Skin of body (tissue), 2 donors: ENCODE data around the gene KCNJ10. TPM values are rescaled to one million over a fixed set of nuclear protein-coding genes. Genes with fewer than 3 reads are reported as not detected.
A peak's percentile ranks its signal among the peaks of the same experiment; 100 is the strongest.
"Not testable (repeated sequence)": the region's sequence is repeated elsewhere in the genome, so short reads cannot be mapped to it uniquely, and the experiment has no call there.

Source experiments
- DNase-seq: peaks from one replicate; lab custom pipeline; 2025; lab: John Stamatoyannopoulos, UW
- total RNA-seq: library from RNA; depleted of rRNA; stranded (reverse); fragments of >200 nt; gene quantifications from one replicate; pipeline ENCODE4 v1.2.3, GENCODE V29; 2014

Gene KCNJ10
- under 0.01 TPM for total RNA-seq

DNA sequence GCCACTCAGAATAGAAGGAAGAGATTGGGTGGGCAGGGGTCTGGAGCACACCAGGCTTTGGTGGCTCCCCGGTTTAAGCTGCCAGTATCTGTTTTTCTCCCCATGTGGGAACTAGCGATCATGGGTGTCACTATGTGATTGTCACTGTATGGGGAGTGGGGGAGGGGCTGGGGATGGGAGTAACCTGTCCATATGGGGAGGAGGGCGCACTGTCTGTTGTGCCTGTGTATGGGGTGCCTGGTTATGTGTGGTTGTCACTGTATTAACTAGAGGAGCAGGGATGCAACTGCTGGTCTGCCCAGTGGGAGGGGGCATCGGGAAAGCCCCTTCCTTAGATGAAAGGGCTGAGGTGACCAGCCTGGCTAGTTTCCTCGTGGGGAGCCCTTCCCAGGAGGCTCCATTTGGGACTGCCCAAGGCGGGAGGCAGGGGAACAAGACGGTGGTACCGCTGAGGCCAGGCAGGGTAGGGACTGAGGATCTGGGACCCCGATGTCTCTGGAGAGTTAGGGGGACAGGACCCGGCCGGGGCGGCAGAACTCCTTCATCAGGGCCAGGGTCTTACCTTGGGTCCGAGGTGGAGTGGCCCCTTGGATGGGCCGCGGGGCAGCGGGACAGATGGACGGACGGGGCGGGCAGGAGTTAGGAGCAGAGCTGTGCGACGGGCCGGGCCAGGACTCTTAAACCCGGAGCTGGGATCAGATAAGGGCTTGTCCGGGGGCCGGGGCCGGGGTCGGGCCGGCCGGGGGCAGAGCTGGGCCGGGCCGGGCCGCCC lies at the start of gene KCNJ10:
Gene KCNJ10, minus strand, starts transcription at position 701 of the 772 bp plus-strand sequence. CDS start 27,628 bp downstream, outside the sequence.
- no peak for DNase-seq

DNA sequence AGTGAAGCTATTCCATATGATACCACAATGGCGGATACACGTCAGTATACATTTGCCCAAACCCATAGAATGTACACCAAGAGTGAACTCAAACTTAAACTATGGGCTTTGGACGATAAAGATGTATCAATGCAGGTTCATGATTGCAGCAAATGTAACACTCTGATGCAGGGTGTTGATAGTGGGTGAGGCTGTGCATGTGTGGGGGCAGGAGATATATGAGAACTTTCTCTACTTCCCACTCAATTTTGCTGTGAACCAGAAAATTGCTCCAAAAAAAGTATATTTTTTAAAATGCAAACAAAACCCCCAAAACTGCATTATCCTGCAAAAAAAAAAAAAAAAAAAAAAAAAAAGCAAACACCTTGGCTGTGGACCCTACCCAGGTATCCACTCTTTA lies 49.0 kb upstream of the KCNJ10 start:
- DNase-seq, result no peak

DNA sequence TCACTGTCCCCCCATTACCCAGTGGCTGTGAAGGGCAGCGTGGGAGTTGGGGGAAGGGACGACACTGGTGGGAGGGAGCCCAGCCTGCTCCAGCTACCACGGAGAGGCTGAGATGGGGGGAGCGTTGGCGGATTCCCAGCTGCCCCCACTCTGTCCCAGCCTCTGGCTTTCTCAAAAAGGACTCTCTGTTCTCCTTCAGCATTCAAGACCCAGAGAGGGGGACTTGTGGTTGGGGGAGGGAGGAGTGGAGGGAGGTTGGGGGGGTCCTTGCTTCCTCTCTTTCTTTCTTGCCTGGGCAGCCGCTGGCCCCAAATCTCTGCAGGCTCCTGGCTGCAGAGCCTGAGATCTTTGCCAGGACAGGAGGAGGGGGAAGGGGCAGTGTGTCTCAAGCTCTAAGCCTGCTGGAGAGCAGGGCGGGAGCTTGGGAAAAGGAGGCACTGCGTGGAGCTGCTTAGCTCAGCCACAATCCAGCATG lies 47.8 kb upstream of the KCNJ10 start:
- no peak for DNase-seq

DNA sequence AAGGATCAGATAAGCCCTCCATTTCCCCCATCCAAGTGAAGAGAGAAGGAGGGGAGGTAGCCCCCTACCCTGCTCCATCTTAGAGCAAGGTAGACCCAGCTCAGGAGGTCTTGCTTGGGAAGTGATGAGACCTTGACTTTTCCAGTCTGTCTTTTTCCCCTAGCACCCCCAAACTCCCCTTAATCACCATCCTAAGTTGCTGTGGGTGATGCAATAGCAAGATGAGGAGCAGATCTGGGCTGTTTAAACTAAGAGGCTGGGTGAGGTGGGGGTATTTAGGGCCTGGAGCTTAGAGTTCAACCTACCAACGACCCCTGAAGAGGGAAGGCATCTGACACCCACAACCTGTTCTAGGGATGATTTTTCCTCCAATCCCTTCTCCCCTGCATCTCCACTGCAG lies 47.3 kb upstream of the KCNJ10 start:
- no peak for DNase-seq

- no peak for DNase-seq
Measured at GRCh38 chr1:160116283-160117147, 46.6 kb upstream of the KCNJ10 start.

DNA sequence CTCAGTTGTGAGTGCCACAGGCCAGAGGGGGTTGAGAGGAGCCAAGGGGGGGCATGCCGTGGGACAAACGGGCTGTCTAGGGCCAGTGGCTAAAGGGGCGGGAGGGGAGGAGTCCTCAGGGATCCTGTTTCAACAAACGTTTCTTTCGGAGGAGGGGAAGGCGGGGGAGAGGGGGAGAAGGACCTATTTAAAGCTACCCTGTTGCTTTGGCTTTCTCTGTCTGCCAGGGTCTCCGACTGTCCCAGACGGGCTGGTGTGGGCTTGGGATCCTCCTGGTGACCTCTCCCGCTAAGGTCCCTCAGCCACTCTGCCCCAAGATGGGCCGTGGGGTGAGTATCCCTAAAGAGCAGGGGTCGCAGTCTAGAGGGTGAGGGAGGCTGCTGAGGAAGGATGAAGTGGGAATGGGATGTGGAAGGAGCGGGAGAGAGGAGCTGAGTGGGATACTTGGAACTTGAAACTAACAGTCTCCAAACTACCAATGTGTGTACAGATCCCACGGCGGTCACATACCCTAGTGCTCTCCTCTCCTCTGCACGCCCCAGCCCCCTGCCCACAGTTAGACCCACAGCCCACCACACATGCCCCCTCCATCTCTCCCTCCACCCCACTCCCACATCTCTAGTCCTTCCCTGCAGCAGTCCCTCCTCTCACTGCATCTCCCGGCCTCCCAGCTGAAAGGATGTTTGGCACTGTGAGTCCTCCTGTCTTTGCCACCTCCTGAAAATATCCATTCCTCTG lies 45.8 kb upstream of the KCNJ10 start, which contains the start of gene ATP1A2:
Gene ATP1A2, plus strand, starts transcription at position 215 of the 738 bp plus-strand sequence. Its CDS starts 103 bp downstream, at position 318.
- no peak for DNase-seq

- DNase-seq, result no peak
Measured at GRCh38 chr1:160114085-160114484, 44.1 kb upstream of the KCNJ10 start.

GRCh38 chr1:160113407-160113806 lies 43.4 kb upstream of the KCNJ10 start:
- no peak for DNase-seq

GRCh38 chr1:160112357-160112756 lies 42.4 kb upstream of the KCNJ10 start:
- DNase-seq, result peak; percentile 48

- DNase-seq, result not testable (repeated sequence)
Measured at GRCh38 chr1:160111462-160111861, 41.5 kb upstream of the KCNJ10 start.

- DNase-seq, result no peak
Measured at GRCh38 chr1:160109686-160110085, 39.7 kb upstream of the KCNJ10 start.

DNA sequence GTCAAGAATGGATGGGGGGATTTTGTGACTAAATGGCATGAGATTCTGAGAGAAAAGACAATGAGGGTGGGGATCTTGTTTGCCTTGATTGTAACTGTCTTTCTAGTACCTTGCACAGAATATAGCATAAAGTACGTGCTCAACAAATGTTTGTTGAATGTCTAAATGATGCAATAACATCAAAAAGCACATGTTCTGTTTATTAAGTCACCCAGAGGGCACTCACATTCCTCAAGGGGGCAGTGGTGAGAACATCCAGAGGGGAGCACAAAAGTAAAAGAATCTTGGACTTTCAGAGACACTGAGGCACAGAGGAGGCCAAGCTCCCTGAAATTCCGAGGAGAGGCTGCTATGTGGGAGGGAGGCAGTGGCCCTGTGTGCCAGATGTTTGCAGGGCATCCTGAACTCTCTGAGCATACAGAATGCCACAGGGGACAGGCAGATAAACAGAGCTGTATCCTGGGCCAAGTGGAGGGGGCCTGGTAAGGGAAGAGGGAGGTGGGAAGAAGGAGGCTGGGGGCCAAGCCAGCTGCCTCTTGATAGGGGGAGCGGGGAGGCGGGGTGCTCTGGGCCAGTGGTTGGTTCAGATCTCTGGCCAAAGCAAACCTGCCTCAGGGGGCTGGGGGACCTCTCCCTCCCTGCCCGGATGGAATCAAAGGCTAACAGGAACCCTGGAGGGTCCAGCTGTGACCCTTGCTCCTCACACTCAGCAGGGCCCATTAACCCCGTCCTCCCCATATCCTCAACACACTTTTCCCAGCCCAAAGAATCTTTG lies 39.1 kb upstream of the KCNJ10 start:
- peak; percentile 50 for DNase-seq

GRCh38 chr1:160107512-160107911 lies 37.6 kb upstream of the KCNJ10 start:
- no peak for DNase-seq

DNA sequence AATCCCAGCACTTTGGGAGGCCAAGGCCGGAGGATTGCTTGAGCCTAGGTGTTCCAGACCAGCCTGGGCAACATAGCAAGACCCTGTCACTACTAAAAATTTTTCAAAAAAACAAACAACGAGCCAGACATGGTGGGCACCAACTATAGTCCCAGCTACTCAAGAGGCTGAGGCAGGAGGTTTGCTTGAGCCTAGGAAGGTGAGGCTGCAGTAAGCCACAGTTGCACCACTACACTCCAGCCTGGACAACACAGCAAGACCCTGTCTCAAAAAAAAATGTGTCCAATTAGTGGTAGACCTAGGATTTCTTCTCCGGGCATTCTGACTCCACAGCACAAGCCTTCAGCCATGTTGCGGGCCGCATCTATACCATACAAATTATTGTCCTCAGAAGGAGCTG lies 35.2 kb upstream of the KCNJ10 start:
- DNase-seq, result no peak

DNA sequence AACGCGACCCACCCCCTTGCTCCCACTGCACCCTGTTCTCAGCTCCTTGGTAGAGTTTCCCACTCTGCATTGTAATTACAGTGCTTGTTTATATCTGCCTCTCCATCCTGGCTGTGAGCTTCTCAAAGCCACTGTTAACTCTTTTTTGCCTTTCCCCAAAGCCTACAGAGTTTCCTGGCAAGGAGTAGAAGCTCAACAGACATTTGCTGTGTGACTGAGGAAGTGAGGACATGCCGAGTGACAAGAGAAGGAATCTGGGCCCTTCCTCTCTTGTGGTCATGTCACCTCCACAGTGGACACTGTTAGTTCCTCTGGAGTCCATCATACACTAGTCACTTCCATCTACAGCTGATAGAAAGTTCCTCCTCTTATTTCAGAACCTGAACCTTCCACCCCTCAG lies 34.5 kb upstream of the KCNJ10 start:
- no peak for DNase-seq

DNA sequence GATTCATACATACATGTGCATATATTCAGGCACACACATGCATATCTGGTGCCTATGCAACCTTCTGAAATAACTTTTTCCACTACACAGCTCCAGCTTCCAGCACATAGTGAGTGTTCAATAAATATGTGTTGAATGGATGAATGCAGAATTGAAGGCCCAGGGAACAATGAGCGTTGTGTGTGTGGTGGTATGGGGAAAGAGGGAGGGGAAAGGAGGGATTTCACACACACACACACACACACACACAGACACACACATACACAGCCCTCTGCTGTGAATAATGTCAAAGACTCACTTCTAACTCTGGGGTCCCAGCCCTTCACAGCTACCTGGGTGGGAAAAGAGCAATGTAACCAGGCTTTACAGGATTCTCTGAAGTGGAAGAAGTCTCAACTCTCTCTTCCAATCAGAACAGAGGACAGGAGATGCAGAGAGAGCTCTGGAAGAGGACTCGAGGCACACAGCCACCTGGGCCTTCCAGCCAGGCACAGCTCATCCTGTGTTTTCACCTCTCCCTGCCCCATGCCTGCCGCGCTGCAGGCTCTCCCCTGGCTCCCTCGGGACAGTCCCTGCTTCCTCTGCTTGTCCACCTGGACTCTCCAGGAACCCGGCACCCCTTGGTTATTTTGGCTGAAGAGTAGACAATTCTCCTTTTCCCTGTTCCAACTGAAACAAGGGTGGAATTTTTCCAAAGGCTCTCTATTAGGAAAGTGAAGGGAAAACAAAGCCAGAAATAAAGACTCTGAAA lies 33.9 kb upstream of the KCNJ10 start:
- no peak for DNase-seq

DNA sequence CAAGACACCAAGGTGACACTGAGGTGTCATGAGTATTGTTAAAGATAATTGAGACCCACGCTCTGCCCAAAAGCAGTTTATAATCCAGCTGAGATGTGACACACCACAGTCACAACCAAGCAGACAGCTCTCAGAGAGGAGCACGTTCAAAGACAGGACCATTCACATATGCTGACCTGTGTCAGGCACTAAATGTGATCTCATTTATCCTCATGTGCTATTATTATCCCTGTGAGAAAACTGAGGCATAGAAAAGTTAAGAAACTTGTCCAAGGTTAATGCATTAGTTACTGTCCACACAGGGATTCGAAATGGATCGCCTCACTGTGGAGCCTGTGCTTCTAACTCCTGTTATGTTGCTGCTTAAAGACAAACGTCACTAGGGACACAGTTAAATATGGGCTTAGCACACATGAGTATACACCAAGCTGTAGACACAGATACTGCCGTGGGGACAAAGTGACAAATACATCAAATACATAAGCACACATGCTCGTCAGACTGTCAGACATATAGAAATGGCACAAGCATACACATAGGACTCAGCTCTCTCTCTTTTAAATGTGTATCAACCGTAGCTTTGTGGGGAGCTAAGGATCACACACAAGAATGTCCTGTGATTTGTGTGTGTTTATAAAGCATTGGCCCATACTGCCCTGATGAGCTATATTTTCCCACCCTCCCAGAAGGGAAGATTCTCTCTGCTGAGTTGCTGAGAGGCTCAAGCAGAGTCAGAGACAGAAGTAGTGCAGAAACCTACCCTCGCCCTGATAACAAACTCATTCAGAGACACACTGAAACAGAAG lies 32.0 kb upstream of the KCNJ10 start:
- DNase-seq, result peak; percentile 16

DNA sequence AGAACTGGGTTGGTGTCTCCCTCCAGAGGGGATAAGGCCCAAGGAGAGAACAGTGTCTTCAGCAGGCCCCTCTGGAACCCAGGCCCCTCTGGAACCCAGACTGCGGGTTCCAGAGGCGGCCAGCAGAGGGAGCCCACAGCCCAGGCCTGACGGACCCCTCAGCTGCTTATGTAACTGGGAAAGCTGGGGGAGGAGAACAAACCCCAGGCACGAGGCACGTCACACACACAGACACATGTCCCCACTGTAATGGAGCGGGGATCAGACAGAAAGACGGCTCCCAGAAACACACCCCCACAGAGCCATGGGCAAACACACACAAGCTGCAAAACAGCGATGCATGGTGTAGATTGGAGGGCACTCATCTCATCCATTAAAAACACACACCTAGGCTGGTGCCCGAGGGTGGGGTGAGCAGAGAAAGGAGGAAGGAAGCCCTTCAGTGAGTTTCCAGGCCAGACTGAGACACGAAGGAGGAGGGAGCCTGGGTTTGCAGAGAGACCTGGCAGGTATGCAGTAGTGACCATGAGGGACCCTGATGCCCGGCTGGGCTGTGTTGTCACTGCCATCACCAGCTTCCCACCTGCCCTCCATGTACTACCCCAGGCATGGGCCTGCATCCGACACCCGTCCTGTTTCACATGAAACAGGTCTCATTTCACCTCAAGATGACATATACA lies 31.2 kb upstream of the KCNJ10 start:
- peak; percentile 53 for DNase-seq
